Measurements from ENCODE around the gene MITF. TPM values are rescaled to one million over a fixed set of nuclear protein-coding genes. Genes with fewer than 3 reads are reported as not detected.

Gene MITF
- total RNA-seq, 1 experiment from 2014 or later, result 4.3 TPM

- no peaks in the 10 kb centered on the region for H3K9me3 ChIP-seq
- Mint-ChIP-seq H3K36me3 (ENCODE audit: insufficient read depth, unreplicated experiment) (no peaks in the 10 kb centered on the region), H3K9me3 (ENCODE audit: unreplicated experiment) (no peaks in the 10 kb centered on the region), H3K27me3 (ENCODE audit: insufficient read depth, unreplicated experiment) (no peaks in the 10 kb centered on the region), H3K4me3 (ENCODE audit: unreplicated experiment) (no peak overlapping the region), H3K4me1 (ENCODE audit: low read depth, unreplicated experiment) (peaks cover 6% of the 10 kb centered on the region), H3K27ac (ENCODE audit: unreplicated experiment) (no peak overlapping the region)
- intact Hi-C loops (cut with micrococcal nuclease; ENCODE audit: unreplicated experiment), result no loop called here
- H3K27me3 ChIP-seq (replicated peaks; ENCODE audit: control insufficient read depth, insufficient read depth, low read length), result no peaks in the 10 kb centered on the region; the same call in 1 of the 2 replicates
- peaks cover under 1% of the 10 kb centered on the region; the same call in 1 of the 2 replicates for H3K4me1 ChIP-seq
- CTCF ChIA-PET, result no interaction called here
- TF ChIP-seq CTCF (IDR thresholded peaks at IDR 0.05; ENCODE audit: insufficient read depth in 1 of 2, low read depth in 1 of 2, low read length in 1 of 2, severe bottlenecking in 1 of 2, unreplicated experiment in 1 of 2), result no peak
- no peak overlapping the region for H3K4me3 ChIP-seq (ENCODE audit: low read depth, low read length)
- BruUV-seq (replicated peaks), result no TSS peak
- POLR2A ChIA-PET, result no interaction called here
- no peaks in the 10 kb centered on the region for H3K36me3 ChIP-seq (ENCODE audit: control insufficient read depth, insufficient read depth, low read length)
- no peak for DNase-seq
These were observed 37.0 kb downstream of the MITF start for GRCh38 chr3:69776289-69776688.

- H3K9me3 Mint-ChIP-seq (ENCODE audit: unreplicated experiment), result no peaks in the 10 kb centered on the region
- no peak for TF ChIP-seq CTCF (IDR thresholded peaks at IDR 0.05; ENCODE audit: insufficient read depth in 1 of 2, low read depth in 1 of 2, low read length in 1 of 2, severe bottlenecking in 1 of 2, unreplicated experiment in 1 of 2)
- POLR2A ChIA-PET, result no interaction called here
These were observed 37.8 kb downstream of the MITF start for GRCh38 chr3:69776920-69777581.

GRCh38 chr3:69777582-69777967 lies 38.3 kb downstream of the MITF start:
- BruUV-seq (replicated peaks), result no TSS peak
- no peaks in the 10 kb centered on the region for H3K27me3 Mint-ChIP-seq (ENCODE audit: insufficient read depth, unreplicated experiment)
- H3K27ac Mint-ChIP-seq (ENCODE audit: unreplicated experiment), result no peak overlapping the region
- Histone ChIP-seq H3K27me3 (replicated peaks; ENCODE audit: control insufficient read depth, insufficient read depth, low read length) (no peaks in the 10 kb centered on the region; the same call in 1 of the 2 replicates), H3K4me1 (no peaks in the 10 kb centered on the region), H3K9me3 (no peaks in the 10 kb centered on the region), H3K4me3 (ENCODE audit: low read depth, low read length) (no peak overlapping the region), H3K36me3 (ENCODE audit: control insufficient read depth, insufficient read depth, low read length) (no peaks in the 10 kb centered on the region)
- no peaks in the 10 kb centered on the region for H3K9me3 Mint-ChIP-seq (ENCODE audit: unreplicated experiment)
- ChIA-PET CTCF (no interaction called here), POLR2A (no interaction called here)
- H3K36me3 Mint-ChIP-seq (ENCODE audit: insufficient read depth, unreplicated experiment), result no peaks in the 10 kb centered on the region
- no peak overlapping the region for H3K4me3 Mint-ChIP-seq (ENCODE audit: unreplicated experiment)
- no peak for DNase-seq
- intact Hi-C loops (cut with micrococcal nuclease; ENCODE audit: unreplicated experiment), result no loop called here
- H3K4me1 Mint-ChIP-seq (ENCODE audit: low read depth, unreplicated experiment), result peaks cover 5% of the 10 kb centered on the region
- no peak for TF ChIP-seq CTCF (IDR thresholded peaks at IDR 0.05; ENCODE audit: insufficient read depth in 1 of 2, low read depth in 1 of 2, low read length in 1 of 2, severe bottlenecking in 1 of 2, unreplicated experiment in 1 of 2)

More at GRCh38 chr3:69776920-69777581, 37.8 kb downstream of the MITF start:
- Histone ChIP-seq H3K4me1 (no peaks in the 10 kb centered on the region), H3K27me3 (replicated peaks; ENCODE audit: control insufficient read depth, insufficient read depth, low read length) (no peaks in the 10 kb centered on the region; the same call in 1 of the 2 replicates), H3K9me3 (no peaks in the 10 kb centered on the region), H3K36me3 (ENCODE audit: control insufficient read depth, insufficient read depth, low read length) (no peaks in the 10 kb centered on the region), H3K4me3 (ENCODE audit: low read depth, low read length) (no peak overlapping the region)
- no peak overlapping the region for H3K27ac Mint-ChIP-seq (ENCODE audit: unreplicated experiment)
- DNase-seq, result no peak
- no peaks in the 10 kb centered on the region for H3K27me3 Mint-ChIP-seq (ENCODE audit: insufficient read depth, unreplicated experiment)
- CTCF ChIA-PET, result no interaction called here
- intact Hi-C loops (cut with micrococcal nuclease; ENCODE audit: unreplicated experiment), result no loop called here
- no peak overlapping the region for H3K4me3 Mint-ChIP-seq (ENCODE audit: unreplicated experiment)
- no TSS peak for BruUV-seq (replicated peaks)
- peaks cover 5% of the 10 kb centered on the region for H3K4me1 Mint-ChIP-seq (ENCODE audit: low read depth, unreplicated experiment)
- no peaks in the 10 kb centered on the region for H3K36me3 Mint-ChIP-seq (ENCODE audit: insufficient read depth, unreplicated experiment)

Measured in Caco-2 (cell line).